NCI-H2107 treated with DMSO at 0.1 percent for 48 hours (cell line): ENCODE measurements around the gene PRRG2.
A peak's percentile ranks its signal among the peaks of the same experiment; 100 is the strongest.

ENCODE experiments used
- DNase-seq: peaks from one replicate; lab custom pipeline; 2025; ENCODE audit not compliant: unreplicated experiment; lab: John Stamatoyannopoulos, UW

Gene PRRG2

DNA sequence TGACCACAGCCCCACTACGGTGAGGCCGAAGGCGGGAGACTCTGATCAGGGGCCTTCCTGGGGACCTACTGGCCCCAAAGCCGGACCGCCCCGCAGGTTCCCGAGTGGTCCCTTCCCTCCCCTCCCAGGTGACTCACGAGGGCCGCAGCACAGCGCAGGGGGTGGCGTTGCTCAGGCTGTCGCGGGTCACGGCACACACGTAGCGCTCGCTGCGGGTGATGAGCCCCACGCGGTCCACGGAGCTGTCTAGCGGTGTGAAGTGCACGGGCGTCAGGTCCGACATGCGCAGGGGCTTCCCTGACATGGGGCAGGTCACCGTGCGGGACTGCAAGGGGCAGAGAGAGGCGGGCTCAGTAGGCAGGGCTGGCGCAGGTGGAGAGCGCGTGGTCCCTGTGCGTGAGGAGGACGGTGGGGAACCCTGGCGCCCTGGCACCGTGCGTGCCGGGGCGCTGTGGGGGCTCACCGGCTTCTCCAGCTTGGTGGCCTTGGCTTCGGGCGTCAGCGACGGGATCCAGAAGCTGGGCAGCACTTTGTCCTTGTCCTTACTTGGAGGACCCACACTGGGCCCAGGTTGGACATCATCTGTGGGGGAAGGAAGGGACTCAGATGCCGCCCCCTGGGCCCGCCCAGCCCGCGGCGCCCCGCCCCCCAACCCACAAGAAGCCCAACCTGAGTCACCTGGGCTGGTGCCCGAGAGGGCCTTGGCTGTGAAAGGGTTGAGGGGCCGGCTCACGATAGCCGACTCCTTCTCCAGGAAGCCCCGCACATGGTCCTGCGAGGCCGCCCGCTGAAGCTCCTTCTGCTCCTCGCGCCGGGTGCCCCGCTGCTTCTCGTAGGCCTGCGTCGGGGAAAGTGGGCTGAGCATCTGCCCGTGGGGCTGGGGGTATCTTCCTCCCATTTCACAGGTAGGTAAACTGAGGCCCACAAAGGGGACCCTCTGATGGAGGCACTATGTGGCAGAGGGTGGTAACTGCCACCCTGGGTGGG, 24.4 kb upstream of the PRRG2 start:
- no peak for DNase-seq

GRCh38 chr19:49557641-49558325, 23.3 kb upstream of the PRRG2 start:
- DNase-seq = no peak

DNA sequence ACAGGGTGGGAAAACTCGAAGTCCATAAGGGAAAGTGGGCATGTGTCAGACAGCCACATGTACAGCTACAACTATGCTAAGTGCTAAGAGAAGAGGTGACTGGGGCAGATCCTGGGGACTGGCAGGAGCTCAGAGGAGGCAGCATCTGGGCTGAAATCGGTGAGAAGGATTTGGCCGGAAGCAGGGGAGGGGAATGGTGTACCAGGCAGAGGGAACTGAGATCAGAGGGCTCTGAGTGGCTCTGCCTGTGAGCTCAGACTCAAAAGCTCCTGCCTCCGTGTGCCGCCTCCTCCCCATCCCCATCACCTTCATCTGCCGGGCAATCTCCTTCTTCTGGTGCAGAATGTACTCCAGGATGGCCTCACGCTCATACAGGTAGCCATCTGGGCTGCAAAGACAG, 22.5 kb upstream of the PRRG2 start:
- no peak for DNase-seq

DNA sequence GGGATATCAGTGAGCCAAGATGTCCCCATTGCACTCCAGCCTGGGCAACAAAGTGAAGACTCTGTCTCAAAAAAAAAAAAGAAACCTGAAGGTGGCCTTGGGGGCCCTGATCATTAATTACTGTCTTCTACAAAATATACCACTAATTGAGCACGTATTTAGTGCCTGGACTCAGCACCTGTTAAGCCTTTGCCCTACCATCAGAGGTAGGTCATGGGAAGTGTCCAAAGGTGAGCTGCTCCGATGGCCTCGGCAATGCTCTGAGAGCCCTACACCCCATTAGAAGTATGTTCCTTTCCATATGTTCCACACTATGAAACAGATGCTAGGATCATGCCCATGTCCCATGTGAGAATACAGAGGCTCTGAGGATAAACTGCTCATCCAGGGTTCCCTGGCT, 21.7 kb upstream of the PRRG2 start:
- no peak for DNase-seq

- no peak for DNase-seq
Measured at GRCh38 chr19:49559928-49560327, 21.2 kb upstream of the PRRG2 start.

DNA sequence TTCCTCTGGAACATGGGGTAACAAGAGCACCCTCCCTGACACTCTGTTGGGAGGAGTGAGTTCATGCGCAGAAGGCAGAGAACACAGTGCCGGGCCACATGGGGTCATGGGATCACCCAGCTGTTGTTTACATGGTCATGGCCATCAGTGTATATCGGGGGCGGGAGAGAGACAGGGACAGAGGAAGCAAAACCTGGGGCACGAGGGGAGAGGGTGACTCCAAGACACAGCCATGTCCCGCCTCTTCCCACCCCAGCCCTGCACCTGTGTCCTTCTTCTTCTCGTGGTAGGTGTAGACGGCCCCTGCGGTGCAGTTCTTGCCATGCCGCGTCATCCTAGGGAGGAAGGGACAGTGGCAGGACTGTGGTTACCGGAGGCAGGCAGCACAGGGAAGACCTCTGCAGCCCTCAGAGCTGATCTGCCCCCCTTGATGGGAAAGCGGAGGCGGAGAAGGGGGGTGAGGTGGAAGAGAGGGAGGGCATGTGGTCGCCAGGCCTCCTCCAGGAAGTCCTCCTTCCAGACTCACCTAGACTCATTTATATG, 20.7 kb upstream of the PRRG2 start:
- DNase-seq = no peak

DNA sequence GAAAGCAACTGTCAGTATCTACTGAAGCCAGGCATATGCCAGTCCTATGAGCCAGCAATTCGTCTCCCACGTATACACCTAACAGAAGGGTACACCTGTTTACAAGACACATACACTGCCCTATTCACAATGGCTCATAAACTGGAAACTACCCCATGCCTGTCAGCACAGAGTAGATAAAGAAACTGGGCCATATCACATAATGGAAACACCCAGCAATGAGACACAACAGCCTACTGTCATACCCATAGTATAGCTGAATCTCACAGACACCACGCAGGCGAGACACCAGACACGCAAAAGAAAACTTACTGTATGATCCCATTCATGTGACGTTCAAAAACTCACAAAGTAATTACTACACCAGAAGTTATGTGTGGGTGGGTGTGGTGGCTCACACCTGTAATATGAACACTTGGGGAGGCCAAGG, 16.5 kb upstream of the PRRG2 start:
- no peak for DNase-seq

- no peak for DNase-seq
Measured at GRCh38 chr19:49565261-49565660, 15.9 kb upstream of the PRRG2 start.

DNA sequence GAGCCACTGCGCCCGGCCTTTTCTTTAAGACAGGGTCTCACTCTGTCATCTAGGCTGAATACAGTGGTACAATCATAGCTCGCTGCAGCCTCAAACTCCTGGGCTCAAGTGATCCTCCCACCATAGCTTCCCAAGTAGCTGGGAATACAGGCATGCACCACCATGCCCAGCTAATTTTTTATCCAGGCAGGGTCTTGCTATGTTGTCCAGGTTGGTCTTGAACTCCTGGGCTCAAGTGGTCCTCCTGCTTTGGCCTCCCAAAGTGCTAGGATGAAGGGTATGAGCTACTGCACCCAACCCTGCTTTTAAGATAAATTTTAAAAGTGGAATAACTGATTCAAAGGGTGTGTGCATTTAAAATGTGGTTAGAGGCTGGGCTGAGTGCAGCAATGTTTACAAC, 14.8 kb upstream of the PRRG2 start:
- no peak for DNase-seq

DNA sequence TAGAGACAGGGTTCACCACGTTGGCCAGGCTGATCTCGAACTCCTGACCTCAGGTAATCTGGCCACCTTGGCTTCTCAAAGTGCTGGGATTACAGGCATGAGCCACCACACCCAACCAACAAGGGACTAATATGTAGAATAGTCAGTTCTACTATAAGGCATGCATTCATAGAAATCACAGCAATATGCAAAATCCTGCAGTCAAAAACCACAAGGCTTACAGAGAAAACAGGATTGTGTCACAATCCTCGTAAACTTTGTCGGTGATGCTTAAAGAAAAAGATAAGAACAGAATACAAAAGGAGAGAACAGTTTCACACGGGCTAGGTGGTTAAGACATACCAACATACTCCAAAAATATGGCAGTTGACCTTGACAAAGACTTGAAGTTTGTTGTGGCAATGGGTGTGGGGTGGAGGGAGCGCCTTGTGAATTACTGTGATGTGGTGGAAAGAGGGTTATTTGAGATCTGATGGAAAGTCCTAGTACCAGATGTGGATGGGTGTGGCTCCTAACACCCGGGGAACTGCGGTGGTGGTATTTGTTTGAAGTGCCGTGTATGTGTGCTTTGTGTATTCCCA, 13.2 kb upstream of the PRRG2 start:
- DNase-seq = no peak

GRCh38 chr19:49570138-49570856, 10.8 kb upstream of the PRRG2 start:
- peak; percentile 73 for DNase-seq

GRCh38 chr19:49570997-49571676, 10.0 kb upstream of the PRRG2 start:
- peak; percentile 37 for DNase-seq

GRCh38 chr19:49573009-49573408, 8.1 kb upstream of the PRRG2 start:
- DNase-seq = no peak

DNA sequence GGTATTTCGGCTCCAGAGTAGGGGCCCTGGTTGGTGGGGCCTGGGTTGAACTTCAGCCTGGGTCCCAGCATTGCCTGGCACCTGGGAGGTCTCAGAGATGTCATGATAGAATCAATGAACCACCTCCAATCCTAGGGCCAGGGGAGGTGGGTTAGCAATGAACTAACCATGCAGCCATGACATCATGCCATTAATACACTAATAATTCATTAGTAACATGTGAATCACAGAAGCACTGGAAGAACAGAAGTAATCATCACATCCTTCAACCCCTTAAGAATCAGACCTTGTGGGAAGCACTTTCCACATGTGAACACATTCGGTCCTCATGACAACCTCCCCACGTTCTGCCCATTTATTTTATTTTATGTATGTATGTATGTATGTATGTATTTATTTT, 7.7 kb upstream of the PRRG2 start:
- DNase-seq = no peak

- DNase-seq = no peak
Measured at GRCh38 chr19:49574206-49574755, 6.8 kb upstream of the PRRG2 start.

DNA sequence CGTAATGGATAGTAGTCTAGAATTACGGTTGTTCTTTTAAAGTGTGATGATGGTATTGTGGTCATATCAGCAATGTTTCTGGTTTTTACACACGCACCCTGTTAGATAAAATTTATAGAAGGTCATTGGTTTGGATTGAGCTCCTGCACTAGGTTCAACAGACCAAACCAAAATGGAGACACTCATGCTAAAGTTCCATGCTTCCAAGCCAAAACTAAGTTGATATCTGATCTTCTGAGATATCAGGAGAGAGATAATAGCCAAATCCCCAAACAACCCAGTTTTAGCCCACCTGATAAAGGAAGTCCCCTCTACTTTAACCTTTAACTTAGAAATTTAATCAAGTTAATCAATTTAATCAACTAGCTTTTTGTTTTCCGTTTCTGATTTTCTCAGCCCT, 1.9 kb upstream of the PRRG2 start:
- no peak for DNase-seq

DNA sequence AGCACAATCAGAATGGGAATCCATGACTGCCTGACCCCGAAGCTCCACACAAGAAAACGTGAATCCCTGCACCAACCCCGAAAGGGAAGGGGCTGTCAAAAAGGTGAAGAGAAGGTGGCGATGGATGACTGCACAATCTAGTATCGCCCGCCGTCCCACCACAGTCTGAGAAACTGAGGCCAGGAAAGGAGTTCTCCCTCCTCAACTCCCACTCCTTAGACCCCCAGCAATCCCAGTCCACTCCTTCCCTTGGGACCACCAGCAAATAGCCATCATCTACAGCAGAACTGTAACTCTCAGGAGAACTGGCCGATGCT, 1.2 kb upstream of the PRRG2 start:
- DNase-seq = no peak

GRCh38 chr19:49580264-49581006, 681 bp upstream of the PRRG2 start, which contains the start of gene NOSIP:
Gene NOSIP, minus strand, starts transcription at chr19:49580556. Its CDS starts 19,865 bp downstream, at chr19:49560691.
- DNase-seq = peak; percentile 90

- DNase-seq = no peak
Measured at GRCh38 chr19:49583239-49583638, 2.1 kb downstream of the PRRG2 start.
